SK-N-SH (cell line): ENCODE measurements around the gene BUD31. TPM values are rescaled to one million over a fixed set of nuclear protein-coding genes. Genes with fewer than 3 reads are reported as not detected.

Source experiments
- CTCF ChIA-PET: fragments of 300-600, 350-600 bp; formaldehyde crosslinking; extraction: SDS; loops from one replicate; lab custom pipeline; 2021; lab: Yijun Ruan, JAX
- POLR2A ChIA-PET: fragments of 350-600 bp; sonication (Branson Sonifier 250); formaldehyde crosslinking; extraction: SDS; loops from one replicate; lab custom pipeline; 2020; ENCODE audit warnings: antibody characterized with exemption, inconsistent platforms; lab: Yijun Ruan, JAX
- DNase-seq: peaks from one replicate; pipeline ENCODE4 v3.0.0; 2012
- H2AFZ ChIP-seq: fragments of 200-600 bp; sonication (generic); 2 replicates; pipeline ENCODE4 v1.8.1; 2016; ENCODE audit warnings: antibody characterized with exemption, mild to moderate bottlenecking, low read depth
- H3F3A ChIP-seq: fragments of 200-600 bp; sonication (generic); replicated peaks from 2 replicates; pipeline ENCODE3; 2016; ENCODE audit warnings: antibody characterized with exemption, mild to moderate bottlenecking; ENCODE audit not compliant: insufficient read depth
- H3K27ac ChIP-seq, 2 experiments: fragments of 200-500 bp in 1 of 2; fragments of 200-600 bp in 1 of 2; sonication (Bioruptor generic) in 1 of 2; sonication (generic), shearing (Covaris generic) in 1 of 2; 2 replicates each; pipeline versions ENCODE4 v1.5.1 to v1.6.1; 2014 to 2016; ENCODE audit warnings: low read depth in 2 of 2, inconsistent platforms in 1 of 2, low read length in 1 of 2, mild to moderate bottlenecking in 1 of 2, mixed read lengths in 1 of 2
- H3K27me3 ChIP-seq: fragments of 200-600 bp; sonication (generic), shearing (Covaris generic); 2 replicates; pipeline ENCODE4 v1.6.1; 2016; ENCODE audit warnings: mixed run types; ENCODE audit not compliant: insufficient read depth
- H3K36me3 ChIP-seq, 2 experiments: fragments of 200-500 bp in 1 of 2; fragments of 200-600 bp in 1 of 2; sonication (Bioruptor generic) in 1 of 2; sonication (generic) in 1 of 2; replicated peaks in 1 of 2; 2 replicates each; pipeline versions ENCODE3 to v1.5.1; 2014 to 2016; ENCODE audit warnings: low read length in 1 of 2, mild to moderate bottlenecking in 1 of 2; ENCODE audit not compliant: insufficient read depth in 2 of 2, control insufficient read depth in 1 of 2
- H3K4me1 ChIP-seq, 2 experiments: fragments of 200-500 bp in 1 of 2; fragments of 200-600 bp in 1 of 2; sonication (Bioruptor generic) in 1 of 2; sonication (generic), shearing (Covaris generic) in 1 of 2; 2 replicates each; pipeline versions ENCODE4 v1.5.1 to v1.6.1; 2014 to 2016; ENCODE audit warnings: low read depth in 1 of 2, low read length in 1 of 2, mixed run types in 1 of 2; ENCODE audit not compliant: insufficient read depth in 2 of 2, control insufficient read depth in 1 of 2
- H3K4me2 ChIP-seq: fragments of 200-600 bp; sonication (generic), shearing (Covaris generic); 2 replicates; pipeline ENCODE4 v1.6.1; 2017; ENCODE audit warnings: mixed run types
- H3K4me3 ChIP-seq, 2 experiments: fragments of 200-500 bp in 1 of 2; fragments of 200-600 bp in 1 of 2; sonication (Bioruptor generic) in 1 of 2; sonication (generic), shearing (Covaris generic) in 1 of 2; 2 replicates each; pipeline versions ENCODE4 v1.5.1 to v1.8.1; 2014 to 2016; ENCODE audit warnings: low read depth in 2 of 2, inconsistent platforms in 1 of 2, low read length in 1 of 2, mild to moderate bottlenecking in 1 of 2, mixed read lengths in 1 of 2, moderate library complexity in 1 of 2
- H3K79me2 ChIP-seq: fragments of 200-600 bp; sonication (generic); 2 replicates; pipeline ENCODE4 v1.8.1; 2017; ENCODE audit warnings: mild to moderate bottlenecking; ENCODE audit not compliant: insufficient read depth
- H3K9ac ChIP-seq: fragments of 200-600 bp; sonication (generic); 2 replicates; pipeline ENCODE4 v1.6.1; 2017; ENCODE audit warnings: mixed run types
- H3K9me2 ChIP-seq: fragments of 200-600 bp; sonication (generic); 2 replicates; pipeline ENCODE4 v1.6.1; 2017; ENCODE audit warnings: mixed run types
- H3K9me3 ChIP-seq: fragments of 200-600 bp; sonication (generic); 2 replicates; pipeline ENCODE4 v1.6.1; 2017; ENCODE audit warnings: mixed run types, mild to moderate bottlenecking, moderate library complexity
- H4K20me1 ChIP-seq: fragments of 200-600 bp; sonication (generic); 2 replicates; pipeline ENCODE4 v1.6.1; 2017; ENCODE audit warnings: mild to moderate bottlenecking, mixed run types; ENCODE audit not compliant: insufficient read depth
- CHD2 ChIP-seq: fragments of 150-350 bp; IDR thresholded peaks from 2 replicates; pipeline ENCODE4 v1.6.1; 2018; ENCODE audit warnings: low read length; ENCODE audit not compliant: partially characterized antibody
- CTCF ChIP-seq: fragments of 200-600 bp; sonication (generic); IDR thresholded peaks from 2 replicates; pipeline ENCODE4 v1.6.1; 2017; ENCODE audit warnings: antibody characterized with exemption, mild to moderate bottlenecking, moderate library complexity
- EZH2phosphoT487 ChIP-seq: fragments of 200-600 bp; sonication (generic); IDR thresholded peaks from 2 replicates; pipeline ENCODE4 v1.6.1; 2017; ENCODE audit warnings: low read depth, mixed run types, mild to moderate bottlenecking, antibody characterized with exemption, moderate library complexity, borderline replicate concordance
- FOXJ3 ChIP-seq: sonication (generic); formaldehyde crosslinking; IDR thresholded peaks from 2 replicates; pipeline ENCODE4 v1.5.1; 2020; ENCODE audit warnings: mild to moderate bottlenecking, missing genetic modification reagents
- GATA2 ChIP-seq: sonication (generic); formaldehyde crosslinking; IDR thresholded peaks from 2 replicates; pipeline ENCODE4 v1.5.0; 2020; ENCODE audit warnings: mild to moderate bottlenecking, missing genetic modification reagents
- JUND ChIP-seq: IDR thresholded peaks from 2 replicates; pipeline ENCODE4 v1.4.0; 2012
- NFIC ChIP-seq: IDR thresholded peaks from 2 replicates; pipeline ENCODE4 v1.4.0; 2012; ENCODE audit warnings: borderline replicate concordance
- RAD21 ChIP-seq: IDR thresholded peaks from 2 replicates; pipeline ENCODE4 v1.6.1; 2012; ENCODE audit warnings: mild to moderate bottlenecking, low read length
- SMC3 ChIP-seq: IDR thresholded peaks from 2 replicates; pipeline ENCODE4 v1.6.1; 2012; ENCODE audit warnings: low read depth, low read length, improper control_type of control experiment
- TAF1 ChIP-seq: IDR thresholded peaks from 2 replicates; pipeline ENCODE4 v1.6.1; 2012; ENCODE audit warnings: low read depth, mild to moderate bottlenecking, low read length, moderate library complexity, borderline replicate concordance
- TEAD4 ChIP-seq: IDR thresholded peaks from 2 replicates; pipeline ENCODE4 v1.4.0; 2012; ENCODE audit warnings: mild to moderate bottlenecking, borderline replicate concordance; ENCODE audit not compliant: insufficient read depth
- YY1 ChIP-seq: IDR thresholded peaks from 2 replicates; pipeline ENCODE4 v1.4.0; 2012; ENCODE audit warnings: low read depth, mild to moderate bottlenecking
- WGBS: methylation state at CpG from one replicate; pipeline ENCODE4 v1.1.6; 2017; ENCODE audit warnings: low lambda C conversion rate; 5-methylcytosine and 5-hydroxymethylcytosine counted together
- polyA plus RNA-seq, 3 experiments: library from polyadenylated mRNA; depleted of rRNA; stranded (reverse); fragments of >200 nt; gene quantifications; 2 replicates each; pipeline ENCODE4 v1.2.3, GENCODE V29; 2012

The BUD31 gene
- polyA plus RNA-seq, 1 of the 3 experiments (the other 2 are of a cell fraction): 162 TPM

GRCh38 chr7:99368750-99369389 lies 39.9 kb upstream of the BUD31 start:
- ChIA-PET POLR2A (interaction anchor here (1.1 kb wide), 1 partner anchor 24 kb away, joined by 3 read pairs; no protein-coding TSS in a partner anchor), CTCF (interaction anchor here (0.7 to 1.8 kb wide), 4 partner anchors 18 to 433 kb away, joined by 3 to 4 read pairs (median 3); no protein-coding TSS in a partner anchor)
- Histone ChIP-seq H3K79me2 (no peaks in the 10 kb centered on the region), H2AFZ (no peak overlapping the region), H3K9ac (no peak overlapping the region), H3K4me1 (peaks cover 0 to 2% of the 10 kb centered on the region in 2 experiments; a peak in 1 of 4 replicates), H3K9me3 (no peaks in the 10 kb centered on the region), H3K27me3 (no peaks in the 10 kb centered on the region), H3K36me3 (peaks cover 25 to 34% of the 10 kb centered on the region in 2 experiments), H3F3A (peaks cover 32% of the 10 kb centered on the region), H3K4me2 (no peak overlapping the region), H4K20me1 (no peaks in the 10 kb centered on the region), H3K27ac (no peak overlapping the region), H3K4me3 (no peak overlapping the region), H3K9me2 (no peaks in the 10 kb centered on the region)
- no peak for DNase-seq
- WGBS: 91% methylated on average over 13 of the region's 13 CpGs
- TF ChIP-seq YY1: no peak
- no peak for TF ChIP-seq SMC3
- TF ChIP-seq JUND: no peak
- no peak for TF ChIP-seq TEAD4
- no peak for TF ChIP-seq NFIC
- TF ChIP-seq RAD21: no peak
- TF ChIP-seq GATA2 (CRISPR knock-in tag): no peak
- no peak for TF ChIP-seq FOXJ3
- no peak for TF ChIP-seq TAF1
- no peak for TF ChIP-seq CTCF
- no peak for TF ChIP-seq CHD2

GRCh38 chr7:99369767-99370391 lies 38.9 kb upstream of the BUD31 start:
- DNase-seq: no peak

More at GRCh38 chr7:99369767-99370391, 38.9 kb upstream of the BUD31 start:
- H3K27ac ChIP-seq: no peak overlapping the region
- no peaks in the 10 kb centered on the region for H3K9me3 ChIP-seq
- H3K4me1 ChIP-seq: peaks cover 0 to 3% of the 10 kb centered on the region in 2 experiments; a peak in 1 of 4 replicates
- H3K4me3 ChIP-seq: no peak overlapping the region
- H2AFZ ChIP-seq: no peak overlapping the region
- no peak overlapping the region for H3K9ac ChIP-seq
- POLR2A ChIA-PET: interaction anchor here (1.1 kb wide), 1 partner anchor 23 kb away, joined by 3 read pairs; no protein-coding TSS in a partner anchor
- H3K4me2 ChIP-seq: no peak overlapping the region
- peaks cover 4% of the 10 kb centered on the region for H3K79me2 ChIP-seq
- TF ChIP-seq EZH2phosphoT487: no peak
- peaks cover 32% of the 10 kb centered on the region for H3F3A ChIP-seq
- CTCF ChIA-PET: interaction anchor here (1.8 to 2.3 kb wide), 2 partner anchors 46 to 340 kb away, joined by 4 to 7 read pairs; no protein-coding TSS in a partner anchor
- H3K9me2 ChIP-seq: no peaks in the 10 kb centered on the region
- H3K36me3 ChIP-seq: peaks cover 18 to 23% of the 10 kb centered on the region in 2 experiments
- H4K20me1 ChIP-seq: no peaks in the 10 kb centered on the region
- no peaks in the 10 kb centered on the region for H3K27me3 ChIP-seq
- 77% methylated on average over 9 of the region's 9 CpGs for WGBS
